MM.1S (cell line): Measurements from ENCODE around the gene GNAQ.

Source experiments
- CTCF ChIP-seq: fragments of 300-600 bp; sonication (generic); IDR thresholded peaks from 2 replicates; pipeline ENCODE4 v1.5.1; 2016; ENCODE audit warnings: antibody characterized with exemption, low read length, mixed read lengths
- EZH2 ChIP-seq: fragments of 300-600 bp; sonication (generic); optimal IDR thresholded peaks from 2 replicates; pipeline ENCODE3; 2017; ENCODE audit warnings: low read depth, mild to moderate bottlenecking, antibody characterized with exemption, low read length, mixed read lengths

GRCh38 chr9:77752554-77752953, 279.1 kb downstream of the GNAQ start:
- no peak for TF ChIP-seq CTCF
- no peak for TF ChIP-seq EZH2
